ENCODE results near the gene CLHC1.
"Not testable (repeated sequence)": the region's sequence is repeated elsewhere in the genome, so short reads cannot be mapped to it uniquely, and the experiment has no call there.

The CLHC1 gene

GRCh38 chr2:55228226-55228563 lies 3.9 kb downstream of the CLHC1 start (continued):
- TF ChIP-seq ZNF274 (IDR thresholded peaks at IDR 0.05; ENCODE audit: low read length) (no peak), ZNF274 (tag by site-specific recombination; IDR thresholded peaks at IDR 0.05; ENCODE audit: borderline replicate concordance) (no peak), ZNF658 (tag by site-specific recombination; IDR thresholded peaks at IDR 0.05) (no peak)

- H3K27ac ChIP-seq (ENCODE audit: extremely low read depth, low read depth, low read length); H3K9me3 ChIP-seq (ENCODE audit: control insufficient read depth, insufficient read depth, low read depth, low read length); POLR2A ChIA-PET; H3K4me3 ChIP-seq (ENCODE audit: low read depth, low read length); CTCF ChIA-PET; H3K4me1 ChIP-seq (ENCODE audit: control insufficient read depth, insufficient read depth, low read length): not testable (repeated sequence)
- peaks cover 0 to 34% of the 10 kb centered on the region in 2 experiments; a peak in 2 of 3 replicates for H3K36me3 ChIP-seq (ENCODE audit: control insufficient read depth in 2 of 2, insufficient read depth in 1 of 2, low read length in 2 of 2)
These were observed 4.5 kb downstream of the CLHC1 start for GRCh38 chr2:55227437-55228225.

DNA sequence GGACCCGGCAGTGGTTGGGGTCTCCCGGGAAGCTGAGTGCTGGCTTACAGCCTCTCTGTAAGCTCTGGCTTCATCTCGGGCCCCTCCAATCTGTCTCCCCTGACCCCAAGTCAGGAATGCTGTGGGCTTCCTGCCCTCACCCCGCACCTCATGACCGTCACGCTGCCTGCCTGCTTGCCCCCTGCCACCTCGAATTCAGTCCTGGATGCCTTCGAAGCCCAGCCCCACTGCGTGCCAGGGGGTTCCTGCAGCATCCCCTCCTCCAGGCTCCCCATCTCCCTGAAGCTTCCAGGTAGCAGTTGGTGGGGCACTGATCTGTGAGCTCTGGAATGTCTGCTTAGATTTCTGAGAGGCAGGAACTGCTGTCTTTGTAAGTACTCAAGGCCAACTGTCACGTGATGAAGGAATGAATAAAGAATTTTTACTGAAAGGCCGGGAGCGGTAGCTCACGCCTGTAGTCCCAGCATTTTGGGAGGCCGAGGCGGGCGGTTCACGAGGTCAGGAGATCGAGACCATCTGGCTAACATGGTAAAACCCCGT lies 6.5 kb downstream of the CLHC1 start:
- Histone ChIP-seq H3K27ac (ENCODE audit: extremely low read depth, low read depth, low read length) (no peak overlapping the region), H3K9me3 (ENCODE audit: control insufficient read depth, insufficient read depth, low read depth, low read length) (no peaks in the 10 kb centered on the region), H3K4me1 (ENCODE audit: control insufficient read depth, insufficient read depth, low read length) (no peaks in the 10 kb centered on the region), H3K4me3 (ENCODE audit: low read depth, low read length) (no peak overlapping the region), H3K36me3 (ENCODE audit: control insufficient read depth in 2 of 2, insufficient read depth in 1 of 2, low read length in 2 of 2) (peaks cover 0 to 34% of the 10 kb centered on the region in 2 experiments; a peak in 2 of 3 replicates)
- TF ChIP-seq BCL11A (tag by site-specific recombination; IDR thresholded peaks at IDR 0.05; ENCODE audit: low read depth) (no peak), HOXA7 (CRISPR knock-in tag; IDR thresholded peaks at IDR 0.05; ENCODE audit: borderline replicate concordance) (no peak), KLF7 (tag by site-specific recombination; IDR thresholded peaks at IDR 0.05; ENCODE audit: borderline replicate concordance) (no peak), ZNF837 (tag by site-specific recombination; IDR thresholded peaks at IDR 0.05) (no peak), SCRT2 (tag by site-specific recombination; IDR thresholded peaks at IDR 0.05) (no peak), ZNF24 (tag by site-specific recombination; IDR thresholded peaks at IDR 0.05) (no peak), ZNF341 (tag by site-specific recombination; IDR thresholded peaks at IDR 0.05; ENCODE audit: low read depth) (no peak)
- ChIA-PET CTCF (interaction anchor here (0.7 kb wide), 1 partner anchor 33 kb away, joined by 3 read pairs; no protein-coding TSS in a partner anchor), POLR2A (no interaction called here)

DNA sequence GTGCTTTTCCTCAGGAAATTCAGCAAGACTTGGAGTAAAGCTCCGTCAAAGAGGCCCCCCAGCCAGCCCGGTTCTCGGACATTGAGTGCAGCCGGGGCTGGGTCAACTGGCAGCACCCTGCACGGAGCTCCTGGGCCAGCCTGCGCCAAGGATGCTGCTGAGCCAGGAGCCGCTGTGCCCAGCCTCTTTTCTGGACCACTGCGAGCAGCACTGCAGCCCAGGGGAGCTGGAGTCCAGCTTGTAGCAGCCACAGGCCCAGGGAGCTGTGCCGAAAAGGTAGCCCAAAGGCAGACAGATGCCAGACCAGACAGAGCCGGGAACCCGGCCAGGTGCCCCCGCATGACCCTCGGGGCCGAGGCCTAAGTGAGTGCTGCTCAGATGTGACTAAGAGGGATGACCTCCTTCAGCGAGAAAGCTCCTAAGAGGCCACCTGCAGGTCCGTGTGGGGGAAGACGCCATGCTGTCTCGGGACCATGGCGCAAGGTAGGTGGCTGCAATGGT lies 7.3 kb downstream of the CLHC1 start:
- no peaks in the 10 kb centered on the region for H3K9me3 ChIP-seq (ENCODE audit: control insufficient read depth, insufficient read depth, low read depth, low read length)
- no peak overlapping the region for H3K4me3 ChIP-seq (ENCODE audit: low read depth, low read length)
- H3K36me3 ChIP-seq (ENCODE audit: control insufficient read depth in 2 of 2, insufficient read depth in 1 of 2, low read length in 2 of 2) = peaks cover 0 to 30% of the 10 kb centered on the region in 2 experiments; a peak in 2 of 3 replicates
- H3K4me1 ChIP-seq (ENCODE audit: control insufficient read depth, insufficient read depth, low read length) = no peaks in the 10 kb centered on the region
- CTCF ChIA-PET = interaction anchor here (0.6 kb wide), 1 partner anchor 363 kb away, joined by 3 read pairs; no protein-coding TSS in a partner anchor
- H3K27ac ChIP-seq (ENCODE audit: extremely low read depth, low read depth, low read length) = no peak overlapping the region
- POLR2A ChIA-PET = interaction anchor here (0.6 to 2.6 kb wide), 2 partner anchors 8 to 440 kb away, joined by 6 to 23 read pairs; partner anchors contain the start of genes CLHC1 and RPS27A
- TF ChIP-seq GLIS1 (tag by site-specific recombination; IDR thresholded peaks at IDR 0.05) = no peak
- no peak for TF ChIP-seq ZNF654 (tag by site-specific recombination; IDR thresholded peaks at IDR 0.05; ENCODE audit: low read depth)
- no peak for TF ChIP-seq ZSCAN16 (tag by site-specific recombination; IDR thresholded peaks at IDR 0.05)
- no peak for TF ChIP-seq SCRT2 (tag by site-specific recombination; IDR thresholded peaks at IDR 0.05)
- no peak for TF ChIP-seq BCL11B (tag by site-specific recombination; IDR thresholded peaks at IDR 0.05; ENCODE audit: low read depth)
- TF ChIP-seq SCRT1 (tag by site-specific recombination; IDR thresholded peaks at IDR 0.05; ENCODE audit: borderline replicate concordance) = no peak
- TF ChIP-seq ZFP3 (tag by site-specific recombination; IDR thresholded peaks at IDR 0.05; ENCODE audit: low read depth) = no peak
- no peak for TF ChIP-seq ZFHX2 (tag by site-specific recombination; conservative IDR thresholded peaks at IDR 0.05)
- TF ChIP-seq ZNF174 (tag by site-specific recombination; IDR thresholded peaks at IDR 0.05) = no peak
- no peak for TF ChIP-seq ZEB2 (tag by site-specific recombination; IDR thresholded peaks at IDR 0.05)

Data from HEK293 (cell line).